SKM-1 (cell line): ENCODE results near the gene GRP.
"Not testable (repeated sequence)": the region's sequence is repeated elsewhere in the genome, so short reads cannot be mapped to it uniquely, and the experiment has no call there.

Experiments used
- DNase-seq: peaks from one replicate; lab custom pipeline; 2025; ENCODE audit not compliant: unreplicated experiment; lab: John Stamatoyannopoulos, UW

The GRP gene

GRCh38 chr18:59229191-59229590 lies 9.2 kb downstream of the GRP start:
- no peak for DNase-seq

DNA sequence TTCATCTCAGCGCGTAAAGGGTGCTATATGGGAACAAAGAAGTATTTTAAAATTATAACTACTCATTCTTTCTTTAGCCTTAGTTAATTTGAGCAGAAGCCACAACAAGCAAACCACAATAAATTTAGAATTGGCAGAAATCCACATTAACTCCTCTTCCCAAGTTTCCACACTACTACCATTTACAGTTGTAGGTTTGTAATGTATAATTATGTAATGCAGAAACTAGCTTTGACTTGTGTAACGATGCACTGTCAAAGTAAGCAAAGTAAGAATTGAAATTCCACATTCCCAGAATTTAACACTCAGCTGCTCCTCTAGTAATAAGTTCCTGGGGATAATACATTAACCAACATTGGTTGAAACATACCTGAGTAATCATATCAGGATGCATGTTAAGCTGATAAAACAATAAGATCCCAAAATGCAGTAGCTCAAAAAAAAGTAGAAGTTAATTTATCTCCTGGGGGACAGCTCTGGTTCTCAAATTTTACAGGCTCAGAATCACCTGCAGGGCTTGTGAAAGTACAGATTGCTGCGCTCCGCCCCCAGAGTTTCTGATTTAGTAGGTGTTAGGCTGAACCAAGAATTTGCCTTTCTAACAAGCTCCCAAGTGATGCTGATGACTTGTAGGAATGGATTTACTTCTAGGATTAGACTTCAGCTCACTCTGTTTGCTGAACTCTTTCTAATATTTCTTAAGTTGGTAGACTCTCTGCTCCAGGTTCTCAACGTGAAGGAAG lies 9.9 kb downstream of the GRP start:
- no peak for DNase-seq

- DNase-seq = no peak
Measured at GRCh38 chr18:59231114-59231513, 11.2 kb downstream of the GRP start.

GRCh38 chr18:59231877-59232276 lies 11.9 kb downstream of the GRP start:
- DNase-seq = no peak

DNA sequence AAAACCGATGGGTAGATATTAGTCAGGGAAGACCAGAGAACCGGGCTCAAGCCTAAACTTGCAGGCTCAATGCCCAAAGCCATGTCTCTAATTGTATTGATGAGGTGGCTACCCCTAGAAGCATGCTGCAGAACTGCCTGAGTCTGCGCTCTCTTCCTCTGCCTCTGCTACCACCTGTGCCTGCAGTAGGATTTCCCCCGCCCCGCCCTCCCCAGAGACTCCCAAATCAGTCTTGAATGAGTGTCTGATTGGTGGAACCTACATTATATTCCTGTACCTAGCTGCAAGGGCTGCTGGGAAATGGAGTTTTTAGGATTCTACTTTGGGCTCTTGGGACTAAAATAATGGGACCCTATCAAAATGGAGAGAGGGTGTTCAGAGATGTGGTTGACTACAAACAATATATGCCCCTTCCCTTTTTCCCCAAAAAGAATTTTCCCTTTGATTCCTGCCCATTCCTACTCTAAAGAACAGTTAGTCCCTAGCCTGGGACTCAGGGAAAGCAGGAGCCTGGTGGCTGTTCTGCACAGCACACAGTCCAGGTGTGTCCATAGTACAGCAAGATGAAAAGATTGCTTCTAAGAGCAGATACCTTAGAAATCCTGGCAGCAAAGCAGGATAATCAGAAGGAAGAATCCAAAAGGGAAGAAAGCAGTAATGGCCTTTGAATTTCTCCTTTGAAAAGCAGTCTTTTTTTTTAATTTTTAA lies 12.5 kb downstream of the GRP start:
- no peak for DNase-seq

DNA sequence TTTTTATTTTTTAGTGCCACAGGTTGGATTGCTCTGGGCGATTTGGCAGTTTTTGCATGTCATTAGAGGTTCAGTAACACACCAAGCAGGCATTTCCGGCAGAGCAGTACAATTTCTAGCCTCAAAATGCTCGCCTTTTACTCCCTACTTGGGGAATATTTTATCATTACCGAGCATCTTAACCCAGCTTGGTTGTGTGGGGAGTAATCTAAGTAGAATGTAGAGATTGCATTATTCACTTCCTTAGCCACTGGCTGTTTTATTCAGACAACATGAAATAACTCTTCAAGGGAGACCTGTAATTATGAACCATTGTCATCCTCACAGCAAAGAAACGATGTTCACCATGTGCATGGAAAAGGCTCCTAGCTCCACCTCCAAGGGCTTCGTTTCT lies 13.1 kb downstream of the GRP start:
- no peak for DNase-seq

- DNase-seq = no peak
Measured at GRCh38 chr18:59238385-59238784, 18.4 kb downstream of the GRP start.

- DNase-seq = no peak
Measured at GRCh38 chr18:59239642-59240041, 19.7 kb downstream of the GRP start.

GRCh38 chr18:59242906-59243305 lies 22.9 kb downstream of the GRP start:
- no peak for DNase-seq

DNA sequence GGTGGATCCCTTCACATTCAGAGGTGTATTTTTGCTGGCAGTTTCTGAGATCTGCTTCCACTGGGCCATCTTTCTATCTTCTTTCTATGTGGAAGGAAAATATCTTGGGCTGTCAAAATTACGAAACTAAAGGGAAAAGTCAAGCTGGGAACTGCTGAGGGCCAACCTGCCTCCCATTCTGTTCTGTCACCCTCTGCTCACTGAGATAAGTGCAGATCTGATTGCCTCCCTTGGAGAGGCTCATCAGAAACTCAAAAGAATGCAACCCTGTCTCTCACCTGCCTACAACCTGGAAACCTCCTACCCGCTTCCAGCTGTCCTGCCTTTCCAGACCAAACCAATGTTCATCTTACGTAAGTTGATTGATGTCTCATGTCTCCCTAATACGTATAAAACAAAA lies 26.8 kb downstream of the GRP start:
- DNase-seq = no peak

DNA sequence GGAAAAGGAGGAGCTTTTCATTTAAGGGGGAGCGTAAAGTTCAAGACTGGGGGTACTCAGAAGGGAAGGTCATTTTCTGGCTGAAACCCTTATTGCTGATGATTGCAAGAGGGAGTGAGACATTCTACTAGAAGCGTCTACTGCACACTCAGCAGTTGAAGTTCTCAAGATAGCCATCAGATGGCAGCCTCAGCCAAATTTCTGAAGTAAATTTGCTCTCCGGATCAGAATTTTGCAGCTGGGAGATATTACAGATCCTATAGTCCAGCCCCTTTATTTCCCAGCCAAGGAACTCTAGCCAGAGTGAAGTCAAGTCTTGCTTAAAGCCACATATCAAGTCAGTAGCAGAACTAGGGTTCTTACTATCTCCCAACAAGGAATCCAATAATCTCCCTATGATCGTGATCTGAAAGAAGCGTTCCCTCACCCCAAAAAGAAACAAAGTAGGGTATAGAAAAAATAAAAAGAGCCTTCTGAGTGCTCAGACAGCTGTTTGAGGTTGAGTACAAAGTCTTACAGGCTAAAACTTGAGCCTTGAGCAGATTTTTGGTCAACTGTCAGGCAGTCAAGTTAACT lies 29.3 kb downstream of the GRP start:
- DNase-seq = peak; percentile 26

DNA sequence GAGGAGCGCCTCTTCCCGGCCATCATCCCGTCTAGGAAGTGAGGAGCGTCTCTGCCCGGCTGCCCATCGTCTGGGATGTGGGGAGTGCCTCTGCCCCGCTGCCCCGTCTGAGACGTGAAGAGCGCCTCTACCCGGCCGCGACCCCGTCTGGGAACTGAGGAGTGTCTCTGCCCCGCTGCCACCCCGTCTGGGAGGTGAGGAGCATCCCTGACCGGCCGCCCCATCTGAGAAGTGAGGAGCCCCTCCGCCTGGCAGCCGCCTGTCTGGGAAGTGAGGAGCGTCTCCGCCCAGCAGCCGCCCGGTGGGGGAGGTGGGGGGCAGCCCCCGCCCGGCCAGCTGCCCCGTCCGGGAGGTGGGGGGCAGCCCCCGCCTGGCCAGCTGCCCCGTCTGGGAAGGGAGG lies 35.5 kb downstream of the GRP start:
- DNase-seq = not testable (repeated sequence)

GRCh38 chr18:59261842-59262241 lies 41.9 kb downstream of the GRP start:
- DNase-seq = not testable (repeated sequence)

DNA sequence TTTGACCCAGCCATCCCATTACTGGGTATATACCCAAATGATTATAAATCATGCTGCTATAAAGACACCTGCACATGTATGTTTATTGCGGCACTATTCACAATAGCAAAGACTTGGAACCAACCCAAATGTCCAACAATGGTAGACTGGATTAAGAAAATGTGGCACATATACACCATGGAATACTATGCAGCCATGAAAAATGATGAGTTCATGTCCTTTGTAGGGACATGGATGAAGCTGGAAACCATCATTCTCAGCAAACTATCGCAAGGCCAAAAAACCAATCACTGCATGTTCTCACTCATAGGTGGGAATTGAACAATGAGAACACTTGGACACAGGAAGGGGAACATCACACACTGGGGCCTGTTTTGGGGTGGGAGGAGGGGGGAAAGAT lies 42.3 kb downstream of the GRP start:
- not testable (repeated sequence) for DNase-seq

DNA sequence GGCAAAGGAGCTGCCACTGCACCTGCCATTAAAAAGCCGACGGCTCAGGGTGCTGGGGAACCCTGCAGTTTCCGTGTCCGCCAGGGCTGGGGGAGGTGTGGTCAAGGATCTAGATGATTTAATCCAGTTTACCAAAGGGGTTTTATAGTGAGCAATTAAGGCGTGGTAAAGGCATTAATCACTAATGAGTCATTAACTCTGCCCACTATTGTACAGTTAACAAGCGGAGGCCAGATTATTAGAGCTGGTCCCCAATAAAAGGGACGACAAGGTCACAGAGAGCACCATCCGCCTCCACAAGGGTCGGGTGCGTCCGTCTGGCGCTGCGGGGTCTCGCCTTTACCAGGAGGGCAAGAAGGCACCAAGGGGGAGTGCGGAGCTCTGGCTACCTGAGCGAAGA lies 43.7 kb downstream of the GRP start:
- DNase-seq = no peak

GRCh38 chr18:59264121-59264571 lies 44.2 kb downstream of the GRP start:
- no peak for DNase-seq

DNA sequence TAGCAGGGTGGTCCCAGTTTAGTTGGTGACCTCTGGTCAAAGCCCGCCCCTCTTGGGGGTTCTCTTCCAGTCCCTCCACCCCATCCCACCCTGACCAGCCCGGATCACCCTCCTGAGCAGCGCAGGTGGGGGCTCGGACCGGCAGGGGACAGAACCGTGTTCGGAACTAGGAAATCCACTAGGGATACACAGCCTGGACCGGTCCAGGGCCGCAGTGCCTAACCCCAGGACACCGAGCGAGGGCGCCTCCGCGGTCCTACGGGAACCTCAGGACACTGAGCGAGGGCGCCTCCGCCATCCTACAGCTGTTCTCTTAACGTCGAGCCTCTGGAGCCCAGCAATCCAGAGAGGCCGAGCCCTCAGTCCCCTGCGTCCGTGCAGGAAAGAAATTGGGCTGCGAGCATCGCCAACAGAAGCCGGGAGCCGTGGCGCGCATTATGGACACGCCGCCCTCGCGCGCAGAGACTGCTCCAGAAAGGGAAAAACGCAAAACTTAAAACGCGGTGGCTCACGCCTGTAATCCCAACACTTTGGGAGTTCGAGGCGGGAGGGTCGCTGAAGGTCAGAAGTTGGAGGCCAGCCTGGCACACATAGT lies 44.8 kb downstream of the GRP start:
- DNase-seq = no peak

GRCh38 chr18:59265246-59265973 lies 45.5 kb downstream of the GRP start:
- DNase-seq = no peak

GRCh38 chr18:59265974-59266369 lies 46.0 kb downstream of the GRP start:
- no peak for DNase-seq

- DNase-seq = no peak
Measured at GRCh38 chr18:59266459-59266858, 46.5 kb downstream of the GRP start.

DNA sequence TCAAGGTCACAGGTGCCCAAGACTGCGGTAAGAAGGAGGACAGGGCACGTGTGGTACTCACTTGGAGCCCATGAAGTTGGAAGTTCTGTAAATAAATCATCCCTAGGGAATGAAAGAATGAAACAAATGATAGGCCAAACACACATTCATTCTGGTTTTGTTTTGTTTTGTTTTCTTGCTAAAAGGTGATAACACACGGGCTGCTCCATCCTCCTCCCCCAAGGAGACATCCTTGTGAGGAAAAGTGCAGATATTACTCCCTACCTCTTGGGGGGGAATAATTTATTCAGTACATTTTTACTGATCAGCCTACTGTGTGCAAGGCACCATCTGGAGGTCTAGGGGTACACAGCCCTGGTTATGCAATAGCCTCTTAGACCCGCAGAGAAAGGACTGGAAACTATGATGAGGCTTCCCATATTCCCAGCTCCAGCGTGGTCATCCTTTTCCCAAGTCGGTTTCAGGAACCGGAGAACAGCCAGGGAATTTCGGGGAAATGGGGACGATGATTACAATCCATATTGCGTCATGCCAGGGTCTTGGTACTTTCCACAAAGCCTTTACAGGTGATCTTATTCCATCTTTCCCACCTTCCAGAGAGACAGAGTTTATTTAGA lies 47.0 kb downstream of the GRP start:
- DNase-seq = no peak
